HEK293 (cell line): ENCODE results near the gene CDX1.

ENCODE experiments used
- CTCF ChIA-PET: fragments of 350-600 bp; formaldehyde crosslinking; extraction: SDS; loops from one replicate; lab custom pipeline; 2021; ENCODE audit warnings: antibody characterized with exemption; lab: Yijun Ruan, JAX
- POLR2A ChIA-PET: fragments of 300-600 bp; formaldehyde crosslinking; extraction: SDS; loops from one replicate; lab custom pipeline; 2020; ENCODE audit warnings: antibody characterized with exemption, inconsistent platforms; lab: Yijun Ruan, JAX
- H3K27ac ChIP-seq: fragments of 200-500 bp; sonication (Bioruptor generic); 2 replicates; pipeline ENCODE4 v1.5.1; 2014; ENCODE audit warnings: low read depth, low read length, control low read depth, inconsistent platforms; ENCODE audit errors: extremely low read depth
- H3K36me3 ChIP-seq, 2 experiments: fragments of 200-500 bp in 1 of 2; sonication (Bioruptor generic) in 1 of 2; 1 replicate in 1 of 2; 2 replicates in 1 of 2; pipeline ENCODE4 v1.5.1; 2014 to 2017; ENCODE audit warnings: inconsistent platforms in 2 of 2, low read length in 2 of 2; ENCODE audit not compliant: control insufficient read depth in 2 of 2, insufficient read depth in 1 of 2
- H3K4me1 ChIP-seq: fragments of 200-500 bp; sonication (Bioruptor generic); 2 replicates; pipeline ENCODE4 v1.5.1; 2014; ENCODE audit warnings: mild to moderate bottlenecking, low read length, inconsistent platforms; ENCODE audit not compliant: control insufficient read depth, insufficient read depth
- H3K4me3 ChIP-seq: 2 replicates; pipeline ENCODE4 v1.5.1; 2011; ENCODE audit warnings: low read depth, mild to moderate bottlenecking, control low read depth, low read length, moderate library complexity
- H3K9me3 ChIP-seq: fragments of 200-500 bp; sonication (Bioruptor generic); 2 replicates; pipeline ENCODE4 v1.5.1; 2014; ENCODE audit warnings: low read depth, low read length, inconsistent platforms; ENCODE audit not compliant: control insufficient read depth, insufficient read depth
- GLIS2 ChIP-seq: fragments of 450-650 bp; formaldehyde crosslinking; IDR thresholded peaks from 2 replicates; pipeline ENCODE4 v1.5.1; 2016; ENCODE audit warnings: missing biosample characterization, missing genetic modification characterization
- SP2 ChIP-seq: fragments of 450-650 bp; formaldehyde crosslinking; IDR thresholded peaks from 2 replicates; pipeline ENCODE4 v1.5.1; 2016; ENCODE audit warnings: missing biosample characterization, missing genetic modification characterization
- TRIM28 ChIP-seq: IDR thresholded peaks from 2 replicates; pipeline ENCODE4 v1.6.1; 2011; ENCODE audit warnings: low read length, control low read depth, borderline replicate concordance
- ZBTB6 ChIP-seq: fragments of 450-650 bp; formaldehyde crosslinking; IDR thresholded peaks from 2 replicates; pipeline ENCODE4 v1.5.1; 2017; ENCODE audit warnings: missing biosample characterization, missing genetic modification characterization
- ZFP37 ChIP-seq: fragments of 450-650 bp; formaldehyde crosslinking; IDR thresholded peaks from 2 replicates; pipeline ENCODE4 v1.5.1; 2016; ENCODE audit warnings: missing biosample characterization, missing genetic modification characterization
- ZIC2 ChIP-seq: fragments of 450-650 bp; formaldehyde crosslinking; IDR thresholded peaks from 2 replicates; pipeline ENCODE4 v1.5.1; 2016; ENCODE audit warnings: missing biosample characterization, missing genetic modification characterization
- ZNF223 ChIP-seq: fragments of 450-650 bp; formaldehyde crosslinking; IDR thresholded peaks from 2 replicates; pipeline ENCODE4 v1.5.1; 2016; ENCODE audit warnings: missing biosample characterization, missing genetic modification characterization
- ZNF280D ChIP-seq: fragments of 450-650 bp; formaldehyde crosslinking; IDR thresholded peaks from 2 replicates; pipeline ENCODE4 v1.5.1; 2016; ENCODE audit warnings: missing biosample characterization, missing genetic modification characterization
- ZNF521 ChIP-seq: fragments of 450-650 bp; formaldehyde crosslinking; IDR thresholded peaks from 2 replicates; pipeline ENCODE4 v1.5.1; 2017; ENCODE audit warnings: missing biosample characterization, mild to moderate bottlenecking, missing genetic modification characterization
- ZNF580 ChIP-seq: fragments of 450-650 bp; formaldehyde crosslinking; IDR thresholded peaks from 2 replicates; pipeline ENCODE4 v1.5.1; 2016; ENCODE audit warnings: missing biosample characterization, missing genetic modification characterization
- ZNF600 ChIP-seq: fragments of 450-650 bp; formaldehyde crosslinking; IDR thresholded peaks from 2 replicates; pipeline ENCODE4 v1.5.1; 2016; ENCODE audit warnings: missing biosample characterization, missing genetic modification characterization
- ZNF623 ChIP-seq: fragments of 450-650 bp; formaldehyde crosslinking; IDR thresholded peaks from 2 replicates; pipeline ENCODE4 v1.5.1; 2016; ENCODE audit warnings: missing biosample characterization, missing genetic modification characterization
- ZNF660 ChIP-seq: fragments of 450-650 bp; IDR thresholded peaks from 2 replicates; pipeline ENCODE4 v1.5.1; 2018; ENCODE audit warnings: missing biosample characterization, mild to moderate bottlenecking, missing genetic modification characterization
- ZNF692 ChIP-seq: fragments of 450-650 bp; formaldehyde crosslinking; IDR thresholded peaks from 2 replicates; pipeline ENCODE4 v1.5.1; 2016; ENCODE audit warnings: missing biosample characterization, missing genetic modification characterization
- ZNF837 ChIP-seq: fragments of 450-650 bp; formaldehyde crosslinking; IDR thresholded peaks from 2 replicates; pipeline ENCODE4 v1.5.1; 2016; ENCODE audit warnings: missing biosample characterization, missing genetic modification characterization
- ZSCAN23 ChIP-seq: fragments of 450-650 bp; formaldehyde crosslinking; IDR thresholded peaks from 2 replicates; pipeline ENCODE4 v1.5.1; 2016; ENCODE audit warnings: missing biosample characterization, missing genetic modification characterization
- ZSCAN5A ChIP-seq: fragments of 450-650 bp; formaldehyde crosslinking; IDR thresholded peaks from 2 replicates; pipeline ENCODE4 v1.5.1; 2016; ENCODE audit warnings: missing biosample characterization, missing genetic modification characterization

Gene CDX1

GRCh38 chr5:150206779-150207115, 40.2 kb downstream of the CDX1 start (continued):
- no peak for TF ChIP-seq ZNF223 (tag by site-specific recombination)
- TF ChIP-seq ZNF837 (tag by site-specific recombination), result no peak
- TF ChIP-seq ZSCAN23 (tag by site-specific recombination), result no peak
- no peak for TF ChIP-seq ZNF580 (tag by site-specific recombination)
- no peak for TF ChIP-seq GLIS2 (tag by site-specific recombination)
- no peak for TF ChIP-seq SP2 (tag by site-specific recombination)
- TF ChIP-seq ZNF660 (tag by site-specific recombination), result no peak
- TF ChIP-seq ZFP37 (tag by site-specific recombination), result no peak
- no peak for TF ChIP-seq ZNF280D (tag by site-specific recombination)
- TF ChIP-seq ZNF521 (tag by site-specific recombination), result no peak
- no peak for TF ChIP-seq ZIC2
- TF ChIP-seq ZSCAN5A, result no peak
- no peak for TF ChIP-seq ZBTB6 (tag by site-specific recombination)
- TF ChIP-seq TRIM28, result no peak

GRCh38 chr5:150208187-150209098, 41.9 kb downstream of the CDX1 start:
- H3K36me3 ChIP-seq, result no peaks in the 10 kb centered on the region
- no peak overlapping the region for H3K4me3 ChIP-seq
- H3K4me1 ChIP-seq, result no peaks in the 10 kb centered on the region
- CTCF ChIA-PET, result interaction anchor here (0.6 to 1.1 kb wide), 3 partner anchors 48 to 912 kb away, joined by 3 to 5 read pairs (median 3); no protein-coding TSS in a partner anchor
- TF ChIP-seq ZNF623 (tag by site-specific recombination) (peak; percentile 94), ZNF600 (tag by site-specific recombination) (no peak)
- H3K27ac ChIP-seq, result no peak overlapping the region
- no peaks in the 10 kb centered on the region for H3K9me3 ChIP-seq
- POLR2A ChIA-PET, result no interaction called here

- Histone ChIP-seq H3K4me1 (no peaks in the 10 kb centered on the region), H3K27ac (no peak overlapping the region), H3K9me3 (no peaks in the 10 kb centered on the region), H3K4me3 (no peak overlapping the region), H3K36me3 (no peaks in the 10 kb centered on the region)
- ChIA-PET POLR2A (no interaction called here), CTCF (interaction anchor here (0.7 kb wide), 1 partner anchor 601 kb away, joined by 3 read pairs; no protein-coding TSS in a partner anchor)
- no peak for TF ChIP-seq ZNF692
These were observed 42.6 kb downstream of the CDX1 start for GRCh38 chr5:150209099-150209635.
